Measurements from ENCODE around the gene ABTB2.

GRCh38 chr11:34300926-34301295 is 56.9 kb downstream of the ABTB2 start:
- TF ChIP-seq CTCF (IDR thresholded peaks at IDR 0.05) (no peak), POLR2A (IDR thresholded peaks at IDR 0.05; ENCODE audit: low read length) (no peak), MAX (IDR thresholded peaks at IDR 0.05) (no peak), REST (IDR thresholded peaks at IDR 0.05) (no peak), RAD21 (conservative IDR thresholded peaks at IDR 0.05 in 1 of 2, IDR thresholded peaks at IDR 0.05 in 1 of 2) (no peak), EP300 (IDR thresholded peaks at IDR 0.05) (no peak), JUN (IDR thresholded peaks at IDR 0.05) (no peak), HOXA7 (CRISPR knock-in tag; IDR thresholded peaks at IDR 0.05) (no peak), GATA3 (IDR thresholded peaks at IDR 0.05; ENCODE audit: borderline replicate concordance) (no peak), MYC (IDR thresholded peaks at IDR 0.05; ENCODE audit: borderline replicate concordance, low read length) (no peak), TP53 (CRISPR knock-in tag; IDR thresholded peaks at IDR 0.05) (no peak), RFX5 (IDR thresholded peaks at IDR 0.05) (no peak), USF2 (IDR thresholded peaks at IDR 0.05) (no peak)
- TF ChIP-seq, protein P1, sequence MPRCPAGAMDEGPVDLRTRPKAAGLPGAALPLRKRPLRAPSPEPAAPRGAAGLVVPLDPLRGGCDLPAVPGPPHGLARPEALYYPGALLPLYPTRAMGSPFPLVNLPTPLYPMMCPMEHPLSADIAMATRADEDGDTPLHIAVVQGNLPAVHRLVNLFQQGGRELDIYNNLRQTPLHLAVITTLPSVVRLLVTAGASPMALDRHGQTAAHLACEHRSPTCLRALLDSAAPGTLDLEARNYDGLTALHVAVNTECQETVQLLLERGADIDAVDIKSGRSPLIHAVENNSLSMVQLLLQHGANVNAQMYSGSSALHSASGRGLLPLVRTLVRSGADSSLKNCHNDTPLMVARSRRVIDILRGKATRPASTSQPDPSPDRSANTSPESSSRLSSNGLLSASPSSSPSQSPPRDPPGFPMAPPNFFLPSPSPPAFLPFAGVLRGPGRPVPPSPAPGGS (IDR thresholded peaks at IDR 0.05) = no peak

Data from A549 (cell line).